Medulla oblongata (tissue), 1 donor: ENCODE measurements around the gene C9orf57.
"Not testable (repeated sequence)": the region's sequence is repeated elsewhere in the genome, so short reads cannot be mapped to it uniquely, and the experiment has no call there.

ENCODE experiments used
- DNase-seq: peaks from one replicate; pipeline ENCODE4 v3.0.0-alpha.2; 2015; ENCODE audit errors: extremely low spot score

Gene C9orf57

GRCh38 chr9:72060513-72060912, at the start of gene C9orf57:
Gene C9orf57 (minus strand): TSS chr9:72060613. CDS start chr9:72059331, 1,282 bp downstream.
- no peak for DNase-seq

- DNase-seq: no peak
These were observed 42.1 kb upstream of the C9orf57 start for GRCh38 chr9:72102520-72102919.

- DNase-seq: not testable (repeated sequence)
These were observed 35.1 kb upstream of the C9orf57 start for GRCh38 chr9:72095520-72095919.

GRCh38 chr9:72092820-72093219, 32.4 kb upstream of the C9orf57 start:
- no peak for DNase-seq

- DNase-seq: no peak
These were observed 29.2 kb upstream of the C9orf57 start for GRCh38 chr9:72089451-72090130.

- no peak for DNase-seq
These were observed 22.1 kb upstream of the C9orf57 start for GRCh38 chr9:72082536-72082935.

- DNase-seq: not testable (repeated sequence)
These were observed 14.3 kb upstream of the C9orf57 start for GRCh38 chr9:72074666-72075065.

GRCh38 chr9:72065076-72065475, 4.7 kb upstream of the C9orf57 start:
- no peak for DNase-seq

- DNase-seq: no peak
These were observed 8.3 kb downstream of the C9orf57 start for GRCh38 chr9:72052122-72052521.

- DNase-seq: no peak
These were observed 11.6 kb downstream of the C9orf57 start for GRCh38 chr9:72048850-72049249.

GRCh38 chr9:72046630-72047456, 13.6 kb downstream of the C9orf57 start:
- DNase-seq: no peak

- DNase-seq: no peak
These were observed 16.3 kb downstream of the C9orf57 start for GRCh38 chr9:72044095-72044494.

- DNase-seq: no peak
These were observed 16.8 kb downstream of the C9orf57 start for GRCh38 chr9:72043576-72043975.

GRCh38 chr9:72042928-72043327, 17.5 kb downstream of the C9orf57 start:
- no peak for DNase-seq

GRCh38 chr9:72041775-72042194, 18.6 kb downstream of the C9orf57 start:
- DNase-seq: no peak

- DNase-seq: no peak
These were observed 19.0 kb downstream of the C9orf57 start for GRCh38 chr9:72041369-72041768.

GRCh38 chr9:72039532-72039931, 20.9 kb downstream of the C9orf57 start:
- DNase-seq: no peak

- peak; percentile 92 for DNase-seq
These were observed 21.5 kb downstream of the C9orf57 start for GRCh38 chr9:72038890-72039410.

- no peak for DNase-seq
These were observed 22.0 kb downstream of the C9orf57 start for GRCh38 chr9:72038408-72038807.

GRCh38 chr9:72037571-72037970, 22.8 kb downstream of the C9orf57 start:
- no peak for DNase-seq

- DNase-seq: no peak
These were observed 29.6 kb downstream of the C9orf57 start for GRCh38 chr9:72030767-72031166.

- DNase-seq: no peak
These were observed 30.4 kb downstream of the C9orf57 start for GRCh38 chr9:72029986-72030385.

- DNase-seq: no peak
These were observed 34.5 kb downstream of the C9orf57 start for GRCh38 chr9:72025906-72026305.
